HG03025 (cell line): ENCODE measurements around the gene INPP5A.

Experiments used
- ATAC-seq: cut with Tn5 transposase; IDR thresholded peaks from one replicate; pipeline ENCODE4 v1.9.1; 2021; ENCODE audit warnings: mild to moderate bottlenecking, moderate library complexity; ENCODE audit not compliant: unreplicated experiment, low FRiP score

INPP5A gene

DNA sequence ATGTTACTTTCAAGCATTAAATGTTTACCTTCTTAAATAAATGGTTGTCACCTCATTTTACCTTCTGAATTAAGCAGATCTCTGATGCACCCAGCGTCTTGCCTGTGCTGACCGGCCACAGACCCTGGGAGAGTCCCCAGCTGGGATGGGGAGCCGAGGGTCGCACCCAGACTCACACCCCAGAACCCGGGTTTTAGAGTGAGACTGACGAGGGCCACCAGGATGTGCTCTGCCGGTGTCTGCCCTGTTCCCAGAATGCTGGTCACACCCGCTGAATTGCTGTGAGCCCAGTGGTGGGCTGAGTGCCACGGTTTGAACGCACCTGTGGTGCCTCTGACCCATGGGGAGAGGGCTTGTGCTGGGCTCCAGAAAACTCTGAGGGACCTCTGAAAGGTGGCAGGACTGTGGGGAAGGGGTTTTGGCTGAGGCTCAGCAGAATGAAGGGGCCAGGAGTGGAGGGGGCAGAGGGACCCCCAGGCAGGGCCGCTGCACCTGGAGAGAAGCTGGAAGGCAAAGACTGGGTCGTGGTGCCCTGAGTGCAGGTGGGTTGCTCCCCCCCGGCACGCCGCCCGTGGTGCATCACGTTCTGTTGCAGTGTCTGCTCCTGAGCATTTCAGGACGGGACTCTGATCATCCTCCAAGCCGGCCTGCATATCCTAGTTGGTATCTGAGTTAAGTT, 39.2 kb downstream of the INPP5A start:
- no peak for ATAC-seq

DNA sequence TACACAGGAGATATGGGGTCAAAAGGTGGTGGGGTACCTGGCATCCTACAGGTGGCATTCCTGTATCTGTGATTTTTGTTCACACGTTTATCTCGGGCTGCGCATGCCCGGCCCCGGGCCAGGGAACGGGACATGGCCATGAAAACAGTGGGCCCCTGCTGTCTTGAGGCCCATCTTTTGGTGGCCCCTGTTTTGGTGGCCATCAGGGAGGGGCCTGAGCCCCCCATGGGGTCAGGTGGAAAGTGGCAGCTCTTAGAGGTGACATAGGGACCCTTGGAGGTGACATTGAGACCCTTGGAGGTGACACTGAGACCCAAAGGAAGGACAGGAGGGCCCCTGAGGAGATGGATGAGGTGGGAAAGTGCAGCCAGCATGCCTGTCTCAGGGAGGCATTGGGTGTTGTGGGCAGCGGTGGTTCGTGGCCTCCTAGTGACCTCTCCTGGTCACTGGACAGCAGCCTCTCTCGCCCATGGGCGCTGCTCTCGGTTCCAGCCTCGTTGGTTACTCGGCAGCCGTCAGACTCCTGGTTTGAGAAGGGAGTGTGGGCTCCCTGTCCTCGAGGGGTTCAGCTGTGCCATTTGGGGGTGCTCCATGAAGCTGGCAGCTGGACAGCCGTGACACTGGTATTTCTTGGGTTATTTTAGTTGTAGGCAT, 39.9 kb downstream of the INPP5A start:
- ATAC-seq: no peak

DNA sequence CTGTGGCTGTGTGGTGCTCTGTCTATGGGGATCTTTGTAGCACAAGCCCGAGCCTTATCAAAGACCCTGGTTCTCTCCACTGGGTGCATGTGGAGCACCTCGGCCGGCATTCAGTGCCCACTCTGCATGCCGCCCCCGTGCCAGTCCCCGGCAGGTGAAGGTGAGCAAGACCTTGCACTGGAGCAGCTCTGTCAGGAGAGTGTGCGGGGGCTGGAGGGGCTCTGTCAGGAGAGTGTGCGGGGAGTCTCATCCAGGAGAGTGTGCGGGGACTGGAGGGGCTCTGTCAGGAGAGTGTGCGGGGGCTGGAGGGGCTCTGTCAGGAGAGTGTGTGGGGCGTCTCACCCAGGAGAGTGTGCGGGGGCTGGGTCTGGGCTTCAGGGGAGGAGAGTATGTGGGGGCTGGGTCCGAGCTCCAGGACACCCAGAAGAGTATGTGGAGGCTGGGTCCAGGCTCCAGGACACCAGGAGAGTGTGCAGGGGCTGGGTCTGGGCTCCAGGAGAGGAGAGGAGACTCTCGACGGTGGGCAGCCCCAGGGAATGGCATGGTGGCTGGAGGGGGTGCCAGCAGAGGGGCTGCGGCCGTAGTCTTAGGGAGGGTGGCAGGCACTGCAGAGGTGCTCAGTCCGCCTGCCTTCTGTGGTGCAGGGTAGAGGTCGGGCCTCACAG, 40.8 kb downstream of the INPP5A start:
- ATAC-seq: no peak

DNA sequence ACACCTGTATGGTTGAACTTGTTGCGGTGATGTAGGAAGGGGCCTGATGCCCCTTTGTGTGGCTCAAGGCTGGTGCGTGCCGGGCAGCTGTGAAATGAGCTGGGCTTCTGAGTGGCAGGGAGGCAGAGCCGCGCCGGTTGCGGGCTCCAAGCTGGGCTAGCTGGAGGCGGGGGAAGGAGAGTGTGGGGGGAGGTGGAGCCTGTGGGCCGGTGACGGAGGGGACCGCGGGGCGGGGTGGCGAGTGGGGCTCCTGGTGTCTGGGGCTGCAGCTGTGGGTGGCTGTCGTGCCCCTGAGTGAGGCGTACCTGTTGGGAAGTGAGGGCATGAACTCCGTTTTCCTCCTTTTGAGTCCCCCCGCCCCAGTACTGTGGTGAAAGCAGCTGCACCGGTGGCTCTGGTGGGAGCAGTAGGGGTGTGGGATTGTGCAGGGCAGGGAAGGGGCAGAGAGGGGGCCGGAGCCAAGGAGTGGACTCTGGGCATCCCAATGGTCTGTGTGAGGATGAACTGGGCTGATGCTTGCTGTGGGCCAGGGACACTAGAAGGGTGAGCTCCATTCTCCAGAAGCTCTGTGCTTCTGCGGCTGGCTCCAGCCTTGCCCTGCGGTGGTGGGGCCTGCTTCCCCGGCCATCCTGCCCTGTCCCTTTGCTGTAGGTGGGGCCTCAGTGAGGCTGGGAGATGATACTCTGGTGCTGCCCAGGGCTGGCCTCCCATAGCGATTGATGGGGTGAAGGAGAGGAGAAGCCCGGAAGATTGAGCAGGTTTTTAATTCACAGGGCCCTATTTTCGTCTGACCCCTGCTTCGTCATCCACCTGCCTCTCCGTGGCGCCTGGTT, 41.7 kb downstream of the INPP5A start:
- ATAC-seq: no peak

DNA sequence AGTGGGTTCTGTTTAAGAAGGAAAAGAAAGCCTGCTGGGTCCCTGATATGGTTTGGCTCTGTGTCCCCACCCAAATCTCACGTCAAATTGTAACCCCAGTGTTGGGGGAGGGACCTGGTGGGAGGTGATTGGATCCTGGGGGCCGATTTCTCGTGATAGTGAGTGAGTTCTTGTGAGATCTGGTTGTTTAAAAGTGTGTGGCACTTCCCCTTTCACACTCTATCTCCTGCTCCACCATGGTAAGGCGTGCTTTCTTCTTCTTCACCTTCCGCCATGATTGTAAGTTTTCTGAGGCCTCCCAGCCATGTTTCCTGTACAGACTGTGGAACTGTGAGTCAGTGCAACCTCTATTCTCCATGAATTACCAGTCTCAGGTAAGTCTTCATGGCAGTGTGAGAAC, 42.6 kb downstream of the INPP5A start:
- ATAC-seq: no peak

DNA sequence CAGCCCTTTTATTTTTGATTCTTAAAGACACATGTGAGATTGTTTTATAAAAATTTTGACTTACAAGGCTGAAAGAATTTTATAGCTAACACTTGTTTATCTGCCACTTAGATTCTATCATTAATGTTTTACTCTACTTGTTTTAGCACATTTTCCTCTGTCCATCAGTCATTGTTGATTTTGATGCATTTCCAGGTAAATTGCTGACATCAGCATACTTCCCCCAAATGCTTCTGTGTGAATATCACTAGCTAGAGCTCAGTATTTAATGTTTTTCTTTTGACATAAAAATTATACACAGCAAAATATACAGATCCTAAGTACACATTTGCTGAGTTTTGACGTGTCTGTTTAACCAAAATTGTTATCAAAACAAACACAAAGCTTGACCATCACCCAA, 43.0 kb downstream of the INPP5A start:
- no peak for ATAC-seq

DNA sequence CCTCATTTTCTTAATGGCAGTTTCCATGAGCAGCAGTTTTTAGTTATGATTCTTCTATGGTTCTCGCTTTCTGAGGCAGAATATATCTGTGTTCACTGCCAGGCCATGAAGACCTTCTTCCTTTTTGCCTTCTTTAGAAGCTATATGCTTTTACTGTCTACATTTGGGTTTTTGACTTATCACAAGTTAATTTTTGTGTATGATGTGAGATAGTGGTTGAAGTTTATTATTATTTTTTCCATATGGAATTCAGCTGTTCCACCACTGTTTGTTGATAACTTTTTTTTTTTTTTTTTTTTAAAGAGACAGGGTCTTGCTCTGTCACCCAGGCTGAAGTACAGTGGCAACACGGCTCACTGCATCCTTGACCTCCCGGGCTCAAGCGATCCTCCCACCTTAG, 44.5 kb downstream of the INPP5A start:
- no peak for ATAC-seq

DNA sequence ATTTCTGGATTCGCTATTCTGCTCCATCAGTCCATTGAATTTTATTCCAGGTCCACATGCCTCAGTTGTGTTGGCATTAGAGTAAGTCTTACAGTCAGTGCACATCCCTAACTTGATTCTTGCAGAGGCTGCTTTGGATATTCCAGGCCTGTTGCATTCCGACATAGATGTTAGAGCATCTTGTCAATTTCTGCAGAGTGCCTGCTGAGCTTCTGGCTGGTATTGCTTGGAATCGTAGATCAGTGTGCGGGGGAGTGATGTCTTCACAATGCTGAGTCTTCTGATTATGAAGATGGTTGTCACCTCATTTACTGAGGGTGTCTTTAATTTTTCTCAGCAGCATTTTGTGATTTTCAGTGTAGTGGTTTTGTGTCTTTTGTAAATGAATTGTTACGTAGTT, 45.2 kb downstream of the INPP5A start:
- no peak for ATAC-seq

DNA sequence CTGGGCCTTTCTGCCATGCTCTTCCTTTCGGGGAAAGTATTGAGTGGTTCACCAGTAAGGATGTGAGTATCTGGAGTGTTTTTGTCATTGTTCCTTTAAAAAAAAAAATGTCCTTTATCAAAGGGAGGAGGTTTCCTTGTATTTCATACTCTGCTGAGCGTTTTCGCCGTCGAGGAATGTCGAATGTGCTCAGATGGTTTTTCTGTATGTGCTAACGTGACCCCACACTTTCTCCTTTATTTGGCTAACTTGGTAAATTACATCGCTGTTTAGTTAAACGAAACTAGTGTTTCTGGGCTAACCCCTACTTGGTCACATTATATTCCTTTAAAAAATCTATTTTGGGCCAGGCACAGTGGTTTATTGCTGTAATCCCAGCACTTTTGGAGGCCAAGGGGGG, 45.9 kb downstream of the INPP5A start:
- ATAC-seq: no peak

DNA sequence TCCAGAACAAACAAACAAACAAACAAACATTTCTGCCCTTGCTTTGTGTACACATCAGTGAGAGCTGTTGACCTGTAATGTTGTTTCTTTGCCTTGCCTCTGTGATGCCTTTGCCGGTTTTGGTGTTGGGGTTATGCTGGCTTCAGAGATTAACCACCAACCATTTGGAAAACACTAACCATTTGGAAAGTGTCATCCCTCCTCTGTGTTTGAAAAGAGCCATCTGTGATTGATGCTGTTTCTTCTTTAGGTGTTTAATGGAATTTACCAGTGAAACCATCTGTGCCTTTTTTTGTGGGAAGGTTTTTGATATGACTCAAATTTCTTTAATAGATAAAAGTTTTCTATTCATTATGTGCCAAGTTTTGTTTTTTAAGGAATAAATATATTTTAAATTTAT, 46.5 kb downstream of the INPP5A start:
- no peak for ATAC-seq

DNA sequence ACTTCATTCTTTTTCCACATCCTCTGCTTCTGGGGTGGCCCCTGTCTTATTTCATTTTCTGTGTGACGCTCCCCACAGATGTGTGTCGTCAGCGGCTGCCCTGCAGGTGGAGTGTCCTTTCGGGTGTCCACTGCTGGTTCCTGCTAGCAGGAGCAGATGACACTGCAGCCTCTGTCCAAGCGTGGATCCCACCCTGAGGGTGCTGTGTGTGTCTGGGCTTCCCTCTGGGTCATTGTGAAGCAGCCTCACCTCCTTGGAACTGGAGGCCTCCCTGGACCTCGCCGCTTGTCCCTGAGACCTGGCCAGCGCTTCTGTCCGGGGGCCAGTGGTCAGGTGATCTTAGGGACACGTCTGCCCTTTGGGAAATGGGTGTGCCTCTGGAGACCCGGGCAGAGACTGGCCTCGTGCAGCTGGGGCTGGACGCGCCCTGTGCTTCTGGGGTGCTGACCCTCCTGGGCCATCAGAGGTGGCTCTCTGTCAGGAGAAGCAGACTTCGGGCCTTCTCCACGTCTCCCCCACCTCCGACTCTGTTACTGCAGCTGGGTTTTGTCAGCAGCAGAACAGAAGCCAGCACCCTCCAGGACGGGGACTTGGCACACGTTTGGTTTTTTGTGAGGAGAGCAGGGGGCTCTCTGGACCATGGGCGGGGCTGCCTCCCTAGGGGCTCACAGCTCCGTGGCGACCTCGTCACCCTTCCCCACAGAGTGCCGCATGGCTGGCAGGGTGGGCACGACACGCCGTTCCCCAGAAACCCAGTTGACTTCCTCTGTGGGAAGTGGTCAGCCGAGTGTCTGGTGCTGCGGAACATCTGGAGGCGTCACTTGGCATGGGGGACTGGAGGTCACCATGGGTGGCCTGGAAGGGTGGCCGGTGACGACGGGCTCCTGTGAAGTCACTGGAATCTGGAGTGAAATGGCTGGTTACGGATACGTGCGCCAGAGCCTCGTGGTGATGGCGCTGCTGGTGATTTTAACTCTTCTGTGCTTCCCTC, 48.4 kb downstream of the INPP5A start:
- no peak for ATAC-seq

DNA sequence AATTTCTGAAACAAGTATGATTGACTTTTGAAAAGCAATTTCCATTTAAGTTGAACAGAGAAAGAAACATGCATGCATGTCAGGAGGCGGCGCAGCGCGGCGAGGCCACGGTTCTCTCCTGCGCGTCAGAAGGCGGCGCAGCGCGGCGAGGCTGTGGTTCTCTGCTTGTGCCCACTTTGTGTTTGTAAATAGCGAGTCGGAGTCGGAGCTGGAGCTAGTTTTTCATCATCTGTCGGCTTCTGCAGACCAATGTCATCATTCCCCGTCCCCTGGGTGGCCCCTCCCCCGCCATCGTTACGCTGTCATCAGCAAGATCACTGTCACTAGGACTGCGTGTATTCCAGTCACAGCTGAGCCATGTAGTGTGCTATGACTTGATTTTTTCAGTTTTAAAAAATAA, 49.2 kb downstream of the INPP5A start:
- ATAC-seq: no peak

DNA sequence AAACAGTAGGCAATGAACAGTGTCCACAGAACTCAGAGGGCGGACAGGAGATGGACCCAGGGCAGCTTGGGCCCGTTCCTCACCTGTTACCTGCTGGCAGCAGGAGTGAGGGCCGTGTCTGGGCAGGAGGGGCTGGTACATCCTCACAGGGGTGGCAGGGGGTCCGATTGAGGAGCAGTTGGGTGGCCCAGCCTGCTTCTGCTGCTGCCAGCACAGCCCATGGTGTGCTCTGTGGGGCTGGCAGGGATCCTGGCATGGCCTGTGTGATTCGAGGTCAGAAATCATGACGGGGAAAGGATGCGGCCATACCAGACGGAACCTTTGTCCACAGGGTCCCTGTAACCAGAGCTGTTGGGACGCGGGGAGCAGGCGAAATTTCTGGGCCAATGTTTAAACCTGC, 49.6 kb downstream of the INPP5A start:
- ATAC-seq: no peak

DNA sequence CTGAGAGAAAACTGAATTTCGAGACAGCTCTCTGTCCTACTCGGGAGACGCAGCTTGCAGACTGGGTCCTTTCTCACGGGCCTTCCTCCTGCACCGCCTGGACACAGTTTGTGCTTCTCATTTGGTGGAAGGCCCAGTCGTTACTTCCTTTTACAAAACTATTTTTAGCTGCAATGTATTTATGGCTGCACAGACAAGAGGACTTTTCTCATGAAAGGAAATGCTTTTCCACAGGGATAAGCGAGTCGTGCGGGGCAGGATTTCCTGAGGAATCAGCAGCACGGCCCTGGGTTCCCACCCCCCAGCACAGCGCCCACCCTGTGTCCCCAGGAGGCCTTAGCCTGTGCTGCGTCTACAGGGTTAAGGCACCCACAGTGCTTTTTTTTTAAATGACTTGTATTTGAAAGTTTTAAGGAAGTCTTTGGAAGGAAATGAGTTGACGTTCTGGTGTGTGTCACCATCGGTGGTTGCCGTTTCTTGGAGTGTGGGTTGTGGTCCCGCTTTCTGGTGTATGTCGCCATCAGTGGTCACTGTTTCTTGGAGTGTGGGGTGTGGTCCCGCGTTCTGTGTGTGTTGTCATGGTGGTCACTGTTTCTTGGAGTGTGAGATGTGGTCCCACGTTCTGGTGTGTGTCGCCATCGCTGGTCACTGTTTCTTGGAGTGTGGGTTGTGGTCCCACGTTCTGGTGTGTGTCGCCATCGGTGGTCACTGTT, 50.9 kb downstream of the INPP5A start:
- no peak for ATAC-seq

DNA sequence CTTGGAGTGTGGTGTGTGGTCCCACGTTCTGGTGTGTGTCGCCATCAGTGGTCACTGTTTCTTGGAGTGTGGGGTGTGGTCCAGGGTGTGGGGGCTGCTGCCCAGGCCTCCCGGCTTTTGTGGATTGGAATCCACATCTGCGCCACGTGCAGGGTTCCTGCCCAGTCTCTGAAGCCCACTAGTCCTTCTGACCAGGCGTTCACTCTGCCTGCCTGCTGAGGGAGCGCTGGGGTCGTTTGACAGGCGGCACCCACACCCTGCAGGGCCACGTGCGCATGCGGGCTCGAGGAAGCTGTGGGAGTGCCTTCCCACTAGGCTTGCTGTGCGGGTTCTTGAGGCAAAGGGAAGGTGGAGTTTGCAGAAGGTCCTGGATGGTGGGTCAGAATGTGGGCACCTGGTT, 51.4 kb downstream of the INPP5A start:
- ATAC-seq: no peak

DNA sequence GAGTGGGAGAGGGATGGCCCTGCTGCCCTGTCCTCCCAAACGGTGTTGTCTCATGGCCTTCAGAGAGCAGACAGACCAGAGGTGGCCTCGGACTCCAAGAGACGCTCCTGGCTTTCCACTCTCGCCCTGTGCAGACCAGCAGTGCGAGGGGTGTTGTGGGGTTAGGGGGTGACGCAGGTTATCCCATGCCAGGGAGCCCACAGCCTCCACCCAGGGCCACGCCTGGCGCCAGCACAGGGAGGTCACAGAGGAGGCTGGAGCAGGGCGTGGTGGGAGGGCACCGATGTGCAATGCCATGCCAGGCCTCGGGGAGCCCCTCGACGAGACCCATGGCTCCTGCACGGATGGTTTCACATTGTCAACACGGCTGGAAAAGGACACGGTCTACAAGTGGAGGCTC, 52.1 kb downstream of the INPP5A start:
- ATAC-seq: no peak

DNA sequence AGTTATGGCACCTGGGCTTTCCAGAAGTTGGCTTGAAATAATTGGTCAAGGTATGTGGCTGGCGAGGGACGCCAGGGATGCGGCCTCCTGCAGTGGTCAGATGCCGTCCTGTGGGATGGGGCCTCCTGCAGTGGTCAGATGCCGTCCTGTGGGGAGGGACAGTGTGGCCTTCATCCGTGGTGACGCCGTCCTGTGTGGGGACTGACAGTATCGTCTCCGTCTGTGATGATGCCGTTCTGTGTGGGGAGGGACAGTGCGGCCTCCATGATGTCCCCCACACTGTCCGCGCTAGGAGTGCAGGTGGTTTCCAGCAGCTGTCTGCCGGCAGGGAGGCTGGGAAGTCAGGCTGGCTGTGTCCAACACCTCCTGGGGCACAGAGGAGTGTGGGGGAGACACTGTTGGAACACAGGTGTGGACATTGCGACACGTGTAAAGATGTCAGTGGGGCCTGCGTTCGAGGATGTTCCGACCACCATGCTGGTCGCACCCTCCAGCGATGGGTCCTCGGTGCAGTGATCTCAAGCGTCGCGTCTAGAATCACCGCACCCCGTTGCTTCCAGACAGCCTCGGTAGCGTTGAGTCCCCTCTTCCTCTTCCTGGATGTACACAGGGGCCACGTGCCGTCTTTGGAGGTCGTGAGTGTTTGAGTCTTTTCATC, 52.6 kb downstream of the INPP5A start:
- ATAC-seq: no peak

DNA sequence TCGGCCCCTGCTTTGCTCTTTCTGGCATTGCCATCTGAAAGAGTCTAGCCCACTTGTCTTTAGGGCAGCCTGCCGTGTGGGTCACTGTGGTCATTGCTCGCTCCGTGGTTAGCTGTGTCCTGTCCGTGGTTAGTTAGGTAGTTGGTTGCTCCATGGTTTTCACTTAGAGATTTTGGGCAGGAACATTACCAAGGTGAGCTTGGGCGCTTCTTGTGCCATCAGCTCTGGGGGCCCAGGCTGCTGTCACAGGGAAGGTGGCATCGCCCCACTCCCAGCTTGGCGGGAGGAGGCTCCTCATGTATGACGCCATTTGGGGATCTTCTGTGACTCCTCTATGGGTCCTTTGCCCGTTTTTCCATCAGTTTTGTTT, 53.1 kb downstream of the INPP5A start:
- ATAC-seq: no peak
